HG02885 (cell line): ENCODE measurements around the gene MGRN1.

Experiments used
- ATAC-seq: cut with Tn5 transposase; IDR thresholded peaks from one replicate; pipeline ENCODE4 v1.9.1; 2021; ENCODE audit warnings: mild to moderate bottlenecking; ENCODE audit not compliant: unreplicated experiment, poor library complexity

The MGRN1 gene

DNA sequence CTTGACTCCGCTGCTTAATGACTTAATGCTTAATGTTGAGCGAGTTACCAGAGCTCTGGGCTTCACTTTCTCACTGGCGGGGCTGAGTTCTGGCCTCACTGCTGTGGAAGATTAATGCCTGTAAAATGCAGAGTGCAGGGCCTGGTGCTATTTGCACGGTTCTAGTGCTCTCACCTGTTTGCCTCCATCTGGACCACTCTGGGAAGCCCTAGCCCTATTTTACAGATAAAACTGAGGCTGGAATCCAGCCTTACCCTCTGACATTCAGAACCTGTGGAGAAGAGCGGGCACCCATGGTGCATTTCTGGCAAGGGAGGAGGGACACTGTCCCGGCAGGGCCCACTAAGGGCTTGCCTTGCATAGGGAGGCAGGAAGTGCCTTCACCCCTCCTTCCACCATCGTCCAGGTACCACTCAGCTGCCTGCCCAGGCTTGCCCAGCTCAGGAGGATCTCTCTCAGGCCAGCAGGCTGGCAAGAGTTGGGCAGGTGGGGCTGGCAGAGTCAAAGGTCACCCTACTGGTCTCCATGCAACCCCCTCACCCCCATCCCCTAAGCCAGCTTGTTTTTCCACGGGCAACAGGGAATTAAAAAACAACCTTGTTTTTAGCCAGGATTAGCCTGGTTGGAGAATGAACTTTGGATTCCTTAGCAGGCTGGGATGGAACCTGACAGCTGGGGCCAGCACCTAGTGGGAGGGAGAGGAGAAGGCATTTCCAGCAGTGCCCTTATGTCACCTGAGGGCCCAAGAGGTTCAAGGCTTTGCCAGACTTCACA, 5.8 kb upstream of the MGRN1 start:
- ATAC-seq = no peak

DNA sequence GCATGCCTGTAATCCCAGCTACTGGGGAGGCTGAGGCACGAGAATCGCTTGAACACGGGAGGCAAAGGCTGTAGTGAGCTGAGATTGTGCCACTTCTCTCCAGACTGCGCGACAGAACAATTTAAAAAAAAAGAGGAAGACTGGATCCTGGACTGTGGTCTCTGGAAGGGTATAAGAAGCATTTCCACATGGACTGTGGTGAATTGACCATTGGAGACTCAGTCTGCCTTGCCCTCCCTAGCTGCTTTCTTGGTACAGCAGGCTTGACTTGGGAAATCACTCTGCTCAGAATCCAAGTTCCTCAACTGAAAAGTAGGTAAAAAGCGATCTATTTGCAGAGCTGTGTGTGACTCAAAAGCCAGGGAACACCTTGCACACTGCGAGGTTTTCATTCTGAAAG, 1.0 kb upstream of the MGRN1 start:
- no peak for ATAC-seq

DNA sequence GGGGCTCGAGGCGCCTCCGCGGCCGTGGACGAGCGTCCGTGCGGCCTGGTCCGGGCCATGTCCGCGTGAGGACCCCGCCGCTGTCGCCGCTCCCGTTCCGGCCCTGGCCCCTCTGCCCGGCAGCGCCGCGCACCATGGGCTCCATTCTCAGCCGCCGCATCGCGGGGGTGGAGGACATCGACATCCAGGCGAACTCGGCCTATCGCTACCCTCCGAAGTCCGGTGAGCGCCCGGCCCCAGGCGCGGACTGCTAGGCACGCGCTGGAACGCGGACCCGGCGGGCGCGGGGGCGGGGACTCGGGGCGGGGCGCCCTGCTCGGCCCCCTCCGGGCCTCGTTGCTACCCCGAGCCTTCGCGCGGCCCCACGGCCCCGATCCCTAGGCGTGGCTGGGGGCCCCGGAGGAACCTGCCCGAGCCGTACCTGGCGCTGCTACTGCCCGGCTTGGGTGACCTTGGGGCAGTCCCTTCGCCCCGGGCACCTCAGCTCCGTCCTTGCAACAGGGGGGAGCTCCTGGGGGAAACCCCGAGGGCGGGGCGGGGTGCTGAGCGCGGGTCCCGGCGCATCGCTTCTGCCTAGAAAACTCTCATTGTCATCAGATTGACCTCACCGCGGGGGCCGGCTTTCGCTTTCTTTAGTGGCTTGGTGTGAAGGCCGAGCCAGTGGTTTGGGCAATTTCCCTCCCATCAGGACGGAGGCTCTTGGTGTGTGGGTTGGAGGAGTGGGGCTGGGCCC, 367 bp downstream of the MGRN1 start:
- ATAC-seq = peak; percentile 57

DNA sequence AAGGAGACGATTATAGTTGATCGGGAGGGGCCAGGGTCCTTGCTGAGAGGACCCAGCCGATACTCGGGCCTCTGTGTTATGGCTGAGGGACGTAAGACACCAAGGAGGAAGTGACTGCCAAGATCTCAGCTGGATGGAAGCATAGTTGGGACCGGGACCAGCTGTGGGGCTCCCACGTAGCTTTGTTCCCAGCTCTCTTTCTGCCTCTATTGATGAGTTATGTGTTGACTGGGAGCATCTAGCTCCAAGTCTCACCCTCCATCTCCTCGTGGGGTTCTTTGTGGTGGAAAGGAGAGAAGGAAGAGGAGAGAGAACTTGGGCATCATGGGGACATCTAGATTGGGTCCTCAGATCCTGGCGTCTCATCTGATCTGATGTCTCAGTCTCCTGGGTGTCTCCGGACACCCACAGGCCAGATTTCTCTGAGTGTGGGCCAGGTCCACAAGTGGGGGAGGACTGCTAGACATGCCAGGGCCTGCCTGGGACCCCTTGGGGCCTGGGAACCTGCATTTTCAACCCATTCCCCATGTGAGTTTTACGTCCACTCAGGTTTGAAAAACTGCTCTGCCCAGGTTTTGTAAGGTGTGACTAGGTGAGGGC, 1.0 kb downstream of the MGRN1 start:
- ATAC-seq = no peak

- no peak for ATAC-seq
These were observed 1.8 kb downstream of the MGRN1 start for GRCh38 chr16:4626396-4626795.

- no peak for ATAC-seq
These were observed 3.7 kb downstream of the MGRN1 start for GRCh38 chr16:4628283-4628682.

GRCh38 chr16:4631444-4631843, 6.8 kb downstream of the MGRN1 start:
- no peak for ATAC-seq

GRCh38 chr16:4633910-4634635, 9.4 kb downstream of the MGRN1 start:
- no peak for ATAC-seq

DNA sequence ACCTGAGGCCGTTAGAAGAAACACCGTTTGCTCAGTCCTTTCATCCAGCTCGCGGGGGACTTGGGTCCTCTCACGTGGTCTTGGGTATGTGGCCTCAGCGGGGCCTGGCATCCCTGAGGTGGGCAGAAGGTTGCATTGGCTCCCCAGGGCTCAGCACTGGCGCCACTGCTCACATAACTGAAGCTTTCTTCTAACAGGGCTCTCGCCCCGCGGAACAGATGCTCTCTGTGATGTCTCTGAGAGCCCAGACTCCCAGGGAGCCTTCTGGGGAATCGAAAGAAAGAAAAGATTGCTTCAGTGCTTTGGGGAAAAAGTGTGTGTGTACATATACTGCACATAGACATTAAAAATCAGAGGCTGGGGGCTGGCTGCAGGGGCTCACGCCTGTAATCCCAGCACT, 10.1 kb downstream of the MGRN1 start:
- ATAC-seq = no peak

- no peak for ATAC-seq
These were observed 11.6 kb downstream of the MGRN1 start for GRCh38 chr16:4636196-4636595.

DNA sequence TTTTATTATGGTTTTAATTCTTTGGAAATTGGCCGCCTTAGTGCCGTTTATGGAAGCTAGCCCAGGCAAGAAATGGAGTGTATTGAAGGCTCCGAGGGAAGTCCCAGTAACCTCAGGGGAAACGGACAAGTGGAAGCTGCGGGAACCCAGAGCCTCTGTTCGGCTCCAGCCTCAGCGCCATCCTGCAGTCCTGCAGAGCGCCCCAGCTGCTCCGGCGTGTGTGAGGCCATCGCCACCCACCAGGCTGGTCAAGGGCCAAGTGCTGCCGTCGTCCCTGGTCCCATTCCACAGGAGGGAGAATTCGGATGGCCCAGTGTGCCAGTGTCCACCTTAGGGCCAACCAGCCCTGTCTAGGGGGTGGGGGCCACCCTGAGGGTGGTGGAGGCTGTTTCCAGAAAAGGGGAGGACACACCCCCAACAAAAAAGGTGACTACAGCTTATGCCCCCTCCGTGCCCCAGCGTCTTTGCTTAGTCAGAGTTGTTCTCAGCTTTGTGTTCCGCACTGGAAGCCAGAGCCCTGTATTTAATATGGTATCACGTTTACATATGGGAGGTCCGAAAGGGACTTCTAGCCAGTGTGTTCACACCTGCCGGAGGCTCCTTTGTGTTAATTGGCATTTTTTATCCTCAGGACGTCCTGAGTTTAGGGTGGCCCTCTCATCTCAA, 13.0 kb downstream of the MGRN1 start:
- ATAC-seq = no peak

DNA sequence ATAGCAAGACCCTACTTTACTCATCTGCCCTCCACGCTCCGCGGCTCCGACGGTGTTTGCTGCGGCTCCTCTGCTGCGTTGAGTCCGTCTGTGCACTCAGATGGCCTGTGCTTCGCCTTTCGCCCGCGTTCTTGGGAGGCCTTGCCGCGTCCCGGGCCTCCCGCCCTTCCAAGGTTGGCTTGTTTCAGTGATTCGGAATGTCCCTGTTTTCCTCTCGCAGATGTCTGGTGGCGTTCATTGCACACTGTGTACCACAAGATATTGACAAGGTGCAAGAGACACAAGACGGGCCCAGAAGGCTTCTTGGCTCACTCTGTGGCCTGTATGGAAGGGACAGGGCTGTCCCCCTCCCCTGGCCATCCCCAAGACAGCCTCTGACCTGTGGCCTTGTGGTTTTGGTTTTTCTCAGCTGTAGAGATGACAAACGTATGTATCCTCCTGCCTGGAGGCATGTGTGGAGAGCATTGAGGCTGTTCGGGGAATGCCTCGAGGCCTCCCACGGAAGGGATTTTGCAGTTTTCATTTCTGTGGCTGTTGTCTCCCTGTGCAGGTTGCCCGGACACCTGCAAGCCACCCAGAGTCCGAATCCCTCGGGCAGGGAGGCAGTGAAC, 15.4 kb downstream of the MGRN1 start:
- no peak for ATAC-seq

- no peak for ATAC-seq
These were observed 16.1 kb downstream of the MGRN1 start for GRCh38 chr16:4640572-4641305.

DNA sequence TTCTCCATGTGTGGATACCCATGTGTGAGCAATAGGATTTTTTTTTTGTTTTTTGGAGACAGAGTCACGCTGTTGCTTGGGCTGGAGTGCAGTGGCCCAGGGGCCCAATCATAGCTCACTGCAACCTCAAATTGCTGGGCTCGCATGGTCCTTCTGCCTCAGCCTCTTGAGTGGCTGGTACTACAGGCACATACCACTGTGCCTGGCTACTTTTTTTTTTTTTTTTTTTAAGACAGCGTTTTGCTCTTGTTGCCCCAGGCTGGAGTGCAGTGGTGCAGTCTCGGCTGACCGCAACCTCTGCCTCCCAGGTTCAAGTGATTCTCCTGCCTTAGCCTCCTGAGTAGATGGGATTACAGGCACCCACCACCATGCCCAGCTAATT, 16.7 kb downstream of the MGRN1 start:
- ATAC-seq = no peak

DNA sequence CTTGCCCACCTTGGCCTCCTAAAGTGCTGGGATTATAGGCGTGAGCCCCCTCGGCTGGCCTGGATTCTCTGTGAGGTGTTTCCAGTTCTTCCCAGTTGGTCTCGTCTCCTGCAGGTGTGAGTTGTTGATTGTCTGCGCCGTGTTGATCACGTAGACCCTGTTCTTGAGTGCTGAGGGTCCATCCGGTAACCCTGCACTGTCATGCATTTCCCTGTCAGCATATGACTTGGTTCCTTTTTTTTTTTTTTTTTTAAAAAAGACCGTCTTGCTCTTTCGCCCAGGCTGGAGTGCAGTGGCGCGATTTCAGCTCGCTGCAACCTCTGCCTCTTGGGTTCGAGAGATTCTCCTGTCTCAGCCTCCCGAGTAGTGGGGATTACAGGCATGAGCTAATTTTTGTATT, 17.3 kb downstream of the MGRN1 start:
- ATAC-seq = no peak

DNA sequence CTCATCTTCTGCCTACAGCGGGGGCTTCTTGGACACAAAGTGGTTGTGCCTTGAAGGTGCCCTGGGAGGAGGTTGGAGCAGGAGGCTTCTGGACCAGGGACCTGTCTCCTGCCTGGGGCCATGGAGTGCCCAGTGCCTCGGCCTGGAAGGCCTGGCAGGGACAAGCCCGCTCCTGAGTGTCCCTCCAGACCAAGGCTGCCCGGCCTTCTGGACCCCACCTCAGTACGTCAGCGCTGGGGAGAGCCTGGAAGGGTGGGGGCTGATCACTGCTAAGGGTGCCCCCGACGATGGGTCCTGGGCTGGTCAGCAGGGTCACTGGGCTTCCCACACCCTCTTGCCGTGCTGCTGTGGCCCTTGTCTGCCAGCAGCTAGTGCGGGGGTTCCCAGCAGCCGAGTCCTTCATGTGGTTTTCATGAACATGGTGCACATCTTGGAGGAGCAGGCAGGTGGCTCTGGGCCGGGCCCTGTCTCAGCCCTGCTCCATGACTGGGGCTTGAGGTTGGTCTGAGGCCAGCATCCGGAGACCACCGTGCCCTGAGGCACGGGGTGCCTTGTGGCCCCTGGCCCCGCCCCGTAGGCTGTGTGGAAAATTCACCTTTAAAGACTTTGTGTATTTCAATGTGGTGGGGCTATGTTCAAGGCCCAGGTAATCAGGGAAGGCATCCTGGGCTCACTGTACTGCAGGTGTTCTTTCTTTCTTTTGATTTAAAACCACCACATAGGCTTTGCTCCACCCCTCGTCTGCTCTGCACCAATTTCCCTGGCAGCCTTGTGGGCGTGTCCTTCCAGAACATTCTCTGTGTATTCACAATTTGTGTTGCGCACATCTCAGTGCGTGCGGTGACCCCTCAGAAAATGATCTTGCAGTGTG, 22.4 kb downstream of the MGRN1 start:
- no peak for ATAC-seq

DNA sequence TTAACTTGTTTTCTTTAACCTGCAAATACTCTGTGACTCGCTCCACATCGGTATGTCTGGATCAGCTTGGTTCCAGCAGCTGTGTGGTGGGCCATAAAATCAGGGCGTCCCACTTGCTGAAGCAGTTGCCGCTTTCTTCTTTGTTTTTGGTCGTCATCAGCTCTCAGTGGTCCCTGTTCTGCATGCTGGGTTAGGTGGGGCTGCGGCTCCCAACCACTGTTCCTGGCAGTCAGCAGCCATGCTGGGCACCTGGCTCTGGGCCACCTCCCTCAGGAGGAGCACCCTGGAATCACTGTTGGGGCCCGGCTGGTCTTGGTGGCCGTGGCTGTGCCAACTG, 23.0 kb downstream of the MGRN1 start:
- no peak for ATAC-seq

DNA sequence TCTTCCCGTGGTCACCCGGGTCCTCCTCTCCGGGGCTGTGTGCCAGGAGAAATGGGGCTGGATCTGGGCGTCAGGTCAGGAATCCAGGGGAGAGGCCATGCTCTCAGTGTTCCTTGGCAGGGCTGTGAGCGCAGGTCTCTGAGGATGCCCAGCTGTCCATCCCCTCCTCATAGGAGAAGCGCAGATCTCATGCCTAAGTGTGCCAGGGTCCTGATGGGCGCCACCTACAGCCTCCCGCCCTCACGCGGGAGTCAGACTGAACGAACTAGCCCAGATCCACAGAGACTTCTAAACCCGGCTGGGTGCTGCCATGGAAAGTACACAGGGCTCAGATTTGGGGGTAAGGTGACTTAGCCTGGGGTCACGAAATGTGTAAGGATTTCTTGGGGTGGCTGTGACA, 24.3 kb downstream of the MGRN1 start:
- no peak for ATAC-seq
